HepG2 (cell line): Measurements from ENCODE around the gene ZMYND8. TPM values are rescaled to one million over a fixed set of nuclear protein-coding genes. Genes with fewer than 3 reads are reported as not detected.

ENCODE experiments used
- AHR ChIP-seq: IDR thresholded peaks from 2 replicates; pipeline ENCODE4 v1.6.1; 2018; ENCODE audit warnings: missing genetic modification reagents, missing compliant biosample characterization
- ARID3A ChIP-seq: IDR thresholded peaks from 2 replicates; pipeline ENCODE4 v1.6.1; 2012; ENCODE audit warnings: low read depth, low read length, improper control_type of control experiment
- BRCA1 ChIP-seq: sonication (generic); formaldehyde crosslinking; IDR thresholded peaks from 2 replicates; pipeline ENCODE4 v1.4.0; 2020; ENCODE audit warnings: missing genetic modification reagents
- ETV5 ChIP-seq: IDR thresholded peaks from 2 replicates; pipeline ENCODE4 v1.6.1; 2018; ENCODE audit warnings: missing biosample characterization, missing genetic modification reagents, inconsistent platforms, borderline replicate concordance
- MYC ChIP-seq: sonication (generic); formaldehyde crosslinking; IDR thresholded peaks from 2 replicates; pipeline ENCODE4 v1.9.0; 2021; ENCODE audit warnings: missing genetic modification reagents, borderline replicate concordance
- RBAK ChIP-seq: sonication (generic); formaldehyde crosslinking; IDR thresholded peaks from 2 replicates; pipeline ENCODE4 v1.5.1; 2020; ENCODE audit warnings: mild to moderate bottlenecking, missing genetic modification reagents
- ZBTB33 ChIP-seq: sonication (generic); formaldehyde crosslinking; IDR thresholded peaks from 2 replicates; pipeline ENCODE4 v1.4.0; 2020; ENCODE audit warnings: missing genetic modification reagents
- ZBTB38 ChIP-seq: sonication (generic); formaldehyde crosslinking; IDR thresholded peaks from 2 replicates; pipeline ENCODE4 v1.5.1; 2020; ENCODE audit warnings: mild to moderate bottlenecking, missing genetic modification reagents
- ZHX1 ChIP-seq: sonication (generic); formaldehyde crosslinking; IDR thresholded peaks from 2 replicates; pipeline ENCODE4 v1.8.1; 2022; ENCODE audit warnings: low read depth, mild to moderate bottlenecking, missing genetic modification reagents
- ZNF331 ChIP-seq: sonication (generic); formaldehyde crosslinking; IDR thresholded peaks from 2 replicates; pipeline ENCODE4 v1.4.0; 2020; ENCODE audit warnings: missing genetic modification reagents
- ZNF430 ChIP-seq: sonication (generic); formaldehyde crosslinking; IDR thresholded peaks from 2 replicates; pipeline ENCODE4 v1.9.0; 2021; ENCODE audit warnings: mild to moderate bottlenecking, missing genetic modification reagents
- ZNF687 ChIP-seq: sonication (generic); formaldehyde crosslinking; IDR thresholded peaks from 2 replicates; pipeline ENCODE4 v1.5.1; 2020; ENCODE audit warnings: mild to moderate bottlenecking, missing genetic modification reagents, moderate library complexity
- ZNF704 ChIP-seq: sonication (generic); formaldehyde crosslinking; IDR thresholded peaks from 2 replicates; pipeline ENCODE4 v1.8.1; 2023; ENCODE audit warnings: mild to moderate bottlenecking, inconsistent platforms, moderate library complexity, missing genetic modification reagents, borderline replicate concordance
- polyA plus RNA-seq, 8 experiments: library from polyadenylated mRNA; depleted of rRNA in 3 of 8; stranded (reverse) in 7 of 8; unstranded in 1 of 8; fragments of >200 nt; fragmentation: Illumina TruSeq in 4 of 8; extraction: Trizol in 4 of 8; gene quantifications; 2 replicates each; pipeline versions ENCODE4 v1.2.1 to v1.2.3, GENCODE V29; 2011 to 2016; ENCODE audit warnings: low read depth in 4 of 8, missing spikeins in 1 of 8, mixed read lengths in 1 of 8; ENCODE audit not compliant: insufficient read depth in 1 of 8
- total RNA-seq, 5 experiments: library from RNA; depleted of rRNA; stranded (reverse); fragments of >200 nt; fragmentation: Illumina TruSeq; extraction: Trizol; gene quantifications; 2 replicates each; pipeline ENCODE4 v1.2.3, GENCODE V29; 2016; ENCODE audit warnings: low read depth in 1 of 5

The ZMYND8 gene
- total and polyA plus RNA-seq, 2 of the 13 experiments (the other 11 are each of a cell fraction or from before 2014, with no cell fraction given): 53.9 to 84.7 TPM

- TF ChIP-seq ZNF687 (CRISPR knock-in tag) (peak; percentile 56), BRCA1 (CRISPR knock-in tag) (no peak), AHR (CRISPR knock-in tag) (peak; percentile 77; the same call in 1 of the 2 replicates), ZNF430 (CRISPR knock-in tag) (no peak), ZNF704 (CRISPR knock-in tag) (no peak), ZHX1 (CRISPR knock-in tag) (0 out of 2 replicates have a peak, but pooled peaks have one; percentile 36), ZBTB38 (peak; percentile 61; the same call in 1 of the 2 replicates), MYC (CRISPR knock-in tag) (peak; percentile 50; the same call in 1 of the 2 replicates), ETV5 (CRISPR knock-in tag) (peak; percentile 41), ARID3A (peak; percentile 41; the same call in 1 of the 2 replicates), ZNF331 (CRISPR knock-in tag) (0 out of 2 replicates have a peak, but pooled peaks have one; percentile 19), RBAK (CRISPR knock-in tag) (peak; percentile 54; the same call in 1 of the 2 replicates), ZBTB33 (peak; percentile 88)
These were observed 150.8 kb downstream of the ZMYND8 start (continued) for GRCh38 chr20:47205577-47206123.
